K562 (cell line): ENCODE results near the gene LUC7L3. TPM values are rescaled to one million over a fixed set of nuclear protein-coding genes. Genes with fewer than 3 reads are reported as not detected.

Source experiments
- ADNP ChIP-seq: fragments of 200-800 bp; sonication (Bioruptor generic); IDR thresholded peaks from 2 replicates; pipeline ENCODE4 v1.6.1; 2016; ENCODE audit warnings: missing genetic modification characterization, missing compliant biosample characterization
- ATF1 ChIP-seq, 2 experiments: fragments of 450-650 bp in 1 of 2; IDR thresholded peaks; 2 replicates each; pipeline ENCODE4 v1.6.1; 2016; ENCODE audit warnings: missing compliant biosample characterization in 1 of 2, missing genetic modification characterization in 1 of 2
- CSDE1 ChIP-seq, 2 experiments: fragments of 450-650 bp; IDR thresholded peaks; 2 replicates each; pipeline ENCODE4 v1.6.1; 2016; ENCODE audit warnings: mild to moderate bottlenecking in 1 of 2
- ETV5 ChIP-seq: sonication (generic); formaldehyde crosslinking; IDR thresholded peaks from 2 replicates; pipeline ENCODE4 v1.4.0; 2020; ENCODE audit warnings: low read depth, mild to moderate bottlenecking, missing genetic modification reagents
- HDGF ChIP-seq: fragments of 450-650 bp; IDR thresholded peaks from 2 replicates; pipeline ENCODE4 v1.6.1; 2016
- HNRNPK ChIP-seq: fragments of 200-400 bp; formaldehyde crosslinking; IDR thresholded peaks from one replicate; pipeline ENCODE4 v1.6.1; 2018; ENCODE audit warnings: mild to moderate bottlenecking, low read depth, low read length; ENCODE audit not compliant: poor library complexity, severe bottlenecking
- NFE2L1 ChIP-seq: fragments of 450-650 bp; IDR thresholded peaks from 2 replicates; pipeline ENCODE4 v1.6.1; 2016; ENCODE audit warnings: missing genetic modification characterization, low read depth, mild to moderate bottlenecking, missing compliant biosample characterization, moderate library complexity, borderline replicate concordance
- RBM15 ChIP-seq: fragments of 200-400 bp; formaldehyde crosslinking; IDR thresholded peaks from 2 replicates; pipeline ENCODE4 v1.6.1; 2018; ENCODE audit warnings: mild to moderate bottlenecking, low read length, moderate library complexity; ENCODE audit not compliant: insufficient read depth
- TAL1 ChIP-seq: fragments of 450-650 bp; IDR thresholded peaks from 2 replicates; pipeline ENCODE4 v1.6.1; 2016; ENCODE audit warnings: mild to moderate bottlenecking
- ZNF143 ChIP-seq: sonication (generic); formaldehyde crosslinking; IDR thresholded peaks from 2 replicates; pipeline ENCODE4 v1.9.0; 2022; ENCODE audit warnings: mild to moderate bottlenecking, missing genetic modification reagents
- ZNF766 ChIP-seq: fragments of 200-800 bp; sonication (Bioruptor generic); conservative IDR thresholded peaks from 2 replicates; pipeline ENCODE4 v1.6.1; 2016; ENCODE audit warnings: missing genetic modification characterization, missing compliant biosample characterization
- polyA plus RNA-seq, 8 experiments: library from polyadenylated mRNA; depleted of rRNA in 4 of 8; stranded (reverse) in 5 of 8; unstranded in 3 of 8; fragments of >200 nt; fragmentation: Nextera tagmentation in 2 of 8; fragmentation: Illumina TruSeq in 1 of 8; extraction: Ambion mirVana in 2 of 8; extraction: Trizol in 1 of 8; gene quantifications; 2 replicates each; pipeline versions ENCODE4 v1.2.1 to v1.2.3, GENCODE V29; 2011 to 2014; ENCODE audit warnings: inconsistent platforms in 1 of 8, missing spikeins in 1 of 8
- total RNA-seq, 7 experiments: library from RNA; depleted of rRNA in 6 of 7; stranded (reverse); fragments of >200 nt in 6 of 7; fragmentation: Illumina TruSeq in 2 of 7; extraction: Trizol in 2 of 7; gene quantifications; 2 replicates each; pipeline versions ENCODE4 v1.2.1 to v1.2.3, GENCODE V29; 2011 to 2021; ENCODE audit warnings: low replicate concordance in 1 of 7
- TF ChIP-seq, protein P1 (sequence below), 2 experiments: IDR thresholded peaks in 1 of 2; conservative IDR thresholded peaks in 1 of 2; 2 replicates each; pipeline ENCODE4 v1.6.1; 2016; ENCODE audit warnings: low read depth in 2 of 2, mild to moderate bottlenecking in 1 of 2, missing compliant biosample characterization in 1 of 2, missing genetic modification characterization in 1 of 2, moderate library complexity in 1 of 2
- TF ChIP-seq, protein P2 (sequence below), 2 experiments: fragments of 450-650 bp; conservative IDR thresholded peaks; 2 replicates each; pipeline ENCODE4 v1.6.1; 2017; ENCODE audit warnings: mild to moderate bottlenecking in 2 of 2, moderate library complexity in 2 of 2
- TF ChIP-seq, protein P3 (sequence below), 2 experiments: fragments of 450-650 bp in 1 of 2; IDR thresholded peaks; 2 replicates each; pipeline ENCODE4 v1.6.1; 2011 to 2017; ENCODE audit warnings: low read depth in 2 of 2, antibody characterized with exemption in 1 of 2, borderline replicate concordance in 1 of 2, low read length in 1 of 2, mild to moderate bottlenecking in 1 of 2, mixed read lengths in 1 of 2; ENCODE audit not compliant: control insufficient read depth in 1 of 2
- TF ChIP-seq, protein P4 (sequence below): fragments of 450-650 bp; formaldehyde crosslinking; IDR thresholded peaks from 2 replicates; pipeline ENCODE4 v1.4.0; 2020; ENCODE audit warnings: mild to moderate bottlenecking

Gene LUC7L3
- total and polyA plus RNA-seq, 9 of the 15 experiments (the other 6 are each of a cell fraction or from before 2014, with no cell fraction given), result 80.8 to 284 (median 127) TPM

DNA sequence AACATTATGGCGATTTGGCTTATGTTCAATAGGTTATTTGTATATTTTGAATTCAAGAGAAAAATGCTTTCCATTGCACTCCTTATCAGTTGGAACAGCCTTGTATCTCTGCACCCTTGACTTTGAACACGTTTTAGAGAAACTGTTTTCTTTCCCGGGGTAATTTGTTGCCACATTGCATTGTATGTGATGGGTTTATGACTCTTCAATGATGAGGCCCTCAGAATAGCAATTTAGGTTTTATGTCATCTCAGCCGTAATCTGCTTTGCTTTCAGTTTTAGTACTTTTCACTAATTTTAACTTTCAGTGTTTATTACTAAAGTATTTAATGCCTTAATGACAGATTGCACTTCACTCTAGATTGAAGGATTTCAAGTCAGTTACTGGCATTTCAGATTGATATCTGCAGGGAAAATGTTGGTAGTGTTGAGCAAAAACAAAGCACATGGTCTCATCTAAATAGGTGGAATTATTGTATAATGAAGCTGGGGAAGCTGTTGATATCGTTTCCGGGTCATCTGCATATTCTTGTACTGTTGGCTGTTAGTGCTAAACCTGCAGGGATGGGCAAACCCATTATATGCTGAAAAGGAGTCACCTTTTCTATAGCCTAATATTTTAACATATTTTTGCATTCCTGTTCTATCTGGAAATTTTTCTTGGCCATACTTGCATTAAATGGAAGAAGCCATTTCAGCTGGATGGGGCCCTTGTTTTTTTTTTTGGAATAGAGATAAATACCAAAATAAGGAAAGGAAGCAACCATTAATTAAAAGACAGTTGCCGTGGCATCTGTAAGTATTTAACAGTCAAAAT is 2.0 kb downstream of the LUC7L3 start (continued):
- TF ChIP-seq, protein P1, sequence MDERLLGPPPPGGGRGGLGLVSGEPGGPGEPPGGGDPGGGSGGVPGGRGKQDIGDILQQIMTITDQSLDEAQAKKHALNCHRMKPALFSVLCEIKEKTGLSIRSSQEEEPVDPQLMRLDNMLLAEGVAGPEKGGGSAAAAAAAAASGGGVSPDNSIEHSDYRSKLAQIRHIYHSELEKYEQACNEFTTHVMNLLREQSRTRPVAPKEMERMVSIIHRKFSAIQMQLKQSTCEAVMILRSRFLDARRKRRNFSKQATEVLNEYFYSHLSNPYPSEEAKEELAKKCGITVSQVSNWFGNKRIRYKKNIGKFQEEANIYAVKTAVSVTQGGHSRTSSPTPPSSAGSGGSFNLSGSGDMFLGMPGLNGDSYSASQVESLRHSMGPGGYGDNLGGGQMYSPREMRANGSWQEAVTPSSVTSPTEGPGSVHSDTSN (CRISPR knock-in tag; IDR thresholded peaks at IDR 0.05; ENCODE audit: low read depth), result no peak
- TF ChIP-seq, protein P1 (tag; conservative IDR thresholded peaks at IDR 0.05; ENCODE audit: low read depth), result 0 out of 2 replicates have a peak, but pooled peaks have one; percentile 19
- TF ChIP-seq ADNP (tag) (no peak), ATF1 (CRISPR knock-in tag; IDR thresholded peaks at IDR 0.05) (no peak), ATF1 (tag; IDR thresholded peaks at IDR 0.05) (no peak), NFE2L1 (tag) (no peak), RBM15 (no peak), ETV5 (CRISPR knock-in tag) (no peak), ZNF143 (CRISPR knock-in tag) (no peak), ZNF766 (CRISPR knock-in tag) (no peak), TAL1 (peak; percentile 41), CSDE1 (IDR thresholded peaks at IDR 0.05) (0 out of 4 replicates have a peak, but pooled peaks of 1 of the 2 experiments have one; percentile 12), HNRNPK (no peak), HDGF (no peak)
- TF ChIP-seq, protein P2, sequence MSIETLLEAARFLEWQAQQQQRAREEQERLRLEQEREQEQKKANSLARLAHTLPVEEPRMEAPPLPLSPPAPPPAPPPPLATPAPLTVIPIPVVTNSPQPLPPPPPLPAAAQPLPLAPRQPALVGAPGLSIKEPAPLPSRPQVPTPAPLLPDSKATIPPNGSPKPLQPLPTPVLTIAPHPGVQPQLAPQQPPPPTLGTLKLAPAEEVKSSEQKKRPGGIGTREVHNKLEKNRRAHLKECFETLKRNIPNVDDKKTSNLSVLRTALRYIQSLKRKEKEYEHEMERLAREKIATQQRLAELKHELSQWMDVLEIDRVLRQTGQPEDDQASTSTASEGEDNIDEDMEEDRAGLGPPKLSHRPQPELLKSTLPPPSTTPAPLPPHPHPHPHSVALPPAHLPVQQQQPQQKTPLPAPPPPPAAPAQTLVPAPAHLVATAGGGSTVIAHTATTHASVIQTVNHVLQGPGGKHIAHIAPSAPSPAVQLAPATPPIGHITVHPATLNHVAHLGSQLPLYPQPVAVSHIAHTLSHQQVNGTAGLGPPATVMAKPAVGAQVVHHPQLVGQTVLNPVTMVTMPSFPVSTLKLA (conservative IDR thresholded peaks at IDR 0.05), result peak; percentile 60 to 77
- TF ChIP-seq, protein P3, sequence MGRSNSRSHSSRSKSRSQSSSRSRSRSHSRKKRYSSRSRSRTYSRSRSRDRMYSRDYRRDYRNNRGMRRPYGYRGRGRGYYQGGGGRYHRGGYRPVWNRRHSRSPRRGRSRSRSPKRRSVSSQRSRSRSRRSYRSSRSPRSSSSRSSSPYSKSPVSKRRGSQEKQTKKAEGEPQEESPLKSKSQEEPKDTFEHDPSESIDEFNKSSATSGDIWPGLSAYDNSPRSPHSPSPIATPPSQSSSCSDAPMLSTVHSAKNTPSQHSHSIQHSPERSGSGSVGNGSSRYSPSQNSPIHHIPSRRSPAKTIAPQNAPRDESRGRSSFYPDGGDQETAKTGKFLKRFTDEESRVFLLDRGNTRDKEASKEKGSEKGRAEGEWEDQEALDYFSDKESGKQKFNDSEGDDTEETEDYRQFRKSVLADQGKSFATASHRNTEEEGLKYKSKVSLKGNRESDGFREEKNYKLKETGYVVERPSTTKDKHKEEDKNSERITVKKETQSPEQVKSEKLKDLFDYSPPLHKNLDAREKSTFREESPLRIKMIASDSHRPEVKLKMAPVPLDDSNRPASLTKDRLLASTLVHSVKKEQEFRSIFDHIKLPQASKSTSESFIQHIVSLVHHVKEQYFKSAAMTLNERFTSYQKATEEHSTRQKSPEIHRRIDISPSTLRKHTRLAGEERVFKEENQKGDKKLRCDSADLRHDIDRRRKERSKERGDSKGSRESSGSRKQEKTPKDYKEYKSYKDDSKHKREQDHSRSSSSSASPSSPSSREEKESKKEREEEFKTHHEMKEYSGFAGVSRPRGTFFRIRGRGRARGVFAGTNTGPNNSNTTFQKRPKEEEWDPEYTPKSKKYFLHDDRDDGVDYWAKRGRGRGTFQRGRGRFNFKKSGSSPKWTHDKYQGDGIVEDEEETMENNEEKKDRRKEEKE (IDR thresholded peaks at IDR 0.05; ENCODE audit: borderline replicate concordance in 1 of 2, control insufficient read depth in 1 of 2, low read depth in 2 of 2, low read length in 1 of 2), result no peak
- TF ChIP-seq, protein P4, sequence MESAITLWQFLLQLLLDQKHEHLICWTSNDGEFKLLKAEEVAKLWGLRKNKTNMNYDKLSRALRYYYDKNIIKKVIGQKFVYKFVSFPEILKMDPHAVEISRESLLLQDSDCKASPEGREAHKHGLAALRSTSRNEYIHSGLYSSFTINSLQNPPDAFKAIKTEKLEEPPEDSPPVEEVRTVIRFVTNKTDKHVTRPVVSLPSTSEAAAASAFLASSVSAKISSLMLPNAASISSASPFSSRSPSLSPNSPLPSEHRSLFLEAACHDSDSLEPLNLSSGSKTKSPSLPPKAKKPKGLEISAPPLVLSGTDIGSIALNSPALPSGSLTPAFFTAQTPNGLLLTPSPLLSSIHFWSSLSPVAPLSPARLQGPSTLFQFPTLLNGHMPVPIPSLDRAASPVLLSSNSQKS (CRISPR knock-in tag), result no peak
